ENCODE results near the gene CADPS. TPM values are rescaled to one million over a fixed set of nuclear protein-coding genes. Genes with fewer than 3 reads are reported as not detected.

CADPS gene
- total RNA-seq, 2 experiments from 2014 or later: 61.3 to 68.6 TPM

GRCh38 chr3:62737449-62737848 lies 137.8 kb downstream of the CADPS start:
- ChIA-PET CTCF (ENCODE audit: unreplicated experiment) (interaction anchor here (0.6 to 1.0 kb wide), 2 partner anchors 14 to 52 kb away, joined by 3 read pairs; no protein-coding TSS in a partner anchor), POLR2A (interaction anchor here (0.7 to 1.1 kb wide), 4 partner anchors 11 to 163 kb away, joined by 3 to 4 read pairs (median 3); no protein-coding TSS in a partner anchor)
- no TSS peak for BruUV-seq (replicated peaks)
- Histone ChIP-seq H2AFZ (ENCODE audit: low read length) (no peak overlapping the region), H3K4me2 (ENCODE audit: low read length) (no peak overlapping the region), H3K36me3 (ENCODE audit: insufficient read depth, low read length) (0 out of 2 replicates have a peak, but pooled peaks cover 4% of the 10 kb centered on the region), H4K20me1 (ENCODE audit: insufficient read depth, low read length) (no peaks in the 10 kb centered on the region), H3K79me2 (ENCODE audit: insufficient read depth, low read depth, low read length) (no peaks in the 10 kb centered on the region), H3K9me2 (ENCODE audit: insufficient read depth, low read length) (no peaks in the 10 kb centered on the region), H3K4me1 (ENCODE audit: insufficient read depth, low read length, poor library complexity, severe bottlenecking) (peaks cover 5% of the 10 kb centered on the region), H3K27ac (ENCODE audit: low read depth, low read length, poor library complexity, severe bottlenecking) (no peak overlapping the region), H3K4me3 (ENCODE audit: low read depth, low read length, poor library complexity, severe bottlenecking) (no peak overlapping the region), H3K9me3 (ENCODE audit: low read length) (peaks cover 10% of the 10 kb centered on the region; the same call in 1 of the 2 replicates)
- TF ChIP-seq CTCF (conservative IDR thresholded peaks at IDR 0.05; ENCODE audit: low read length): no peak
- TF ChIP-seq EZH2phosphoT487 (IDR thresholded peaks at IDR 0.05; ENCODE audit: borderline replicate concordance, low read depth, low read length): no peak
- DNase-seq (ENCODE audit: low spot score): no peak
- intact Hi-C loops (cut with micrococcal nuclease; ENCODE audit: unreplicated experiment): no loop called here

- CTCF ChIA-PET (ENCODE audit: unreplicated experiment): interaction anchor here (0.9 to 1.0 kb wide), 2 partner anchors 9 to 12 kb away, joined by 3 to 4 read pairs; no protein-coding TSS in a partner anchor
- no peak for DNase-seq (ENCODE audit: low spot score)
- intact Hi-C loops (cut with micrococcal nuclease; ENCODE audit: unreplicated experiment): no loop called here
Observed at GRCh38 chr3:62735510-62735909, 139.7 kb downstream of the CADPS start.

More at GRCh38 chr3:62735510-62735909, 139.7 kb downstream of the CADPS start:
- Histone ChIP-seq H3K4me2 (ENCODE audit: low read length) (no peak overlapping the region), H3K27ac (ENCODE audit: low read depth, low read length, poor library complexity, severe bottlenecking) (no peak overlapping the region), H3K36me3 (ENCODE audit: insufficient read depth, low read length) (0 out of 2 replicates have a peak, but pooled peaks cover 4% of the 10 kb centered on the region), H3K9me2 (ENCODE audit: insufficient read depth, low read length) (no peaks in the 10 kb centered on the region), H3K4me3 (ENCODE audit: low read depth, low read length, poor library complexity, severe bottlenecking) (no peak overlapping the region), H3K9me3 (ENCODE audit: low read length) (peaks cover 10% of the 10 kb centered on the region; the same call in 1 of the 2 replicates), H3K79me2 (ENCODE audit: insufficient read depth, low read depth, low read length) (no peaks in the 10 kb centered on the region), H3K4me1 (ENCODE audit: insufficient read depth, low read length, poor library complexity, severe bottlenecking) (peaks cover 19% of the 10 kb centered on the region), H2AFZ (ENCODE audit: low read length) (no peak overlapping the region), H4K20me1 (ENCODE audit: insufficient read depth, low read length) (no peaks in the 10 kb centered on the region)
- POLR2A ChIA-PET: interaction anchor here (0.6 to 2.6 kb wide), 7 partner anchors 8 to 233 kb away, joined by 3 to 12 read pairs (median 4); no protein-coding TSS in a partner anchor
- BruUV-seq (replicated peaks): no TSS peak
- TF ChIP-seq EZH2phosphoT487 (IDR thresholded peaks at IDR 0.05; ENCODE audit: borderline replicate concordance, low read depth, low read length): no peak
- no peak for TF ChIP-seq CTCF (conservative IDR thresholded peaks at IDR 0.05; ENCODE audit: low read length)

Measured in OCI-LY7 (cell line).